GM21367 (cell line): Measurements from ENCODE around the gene ATE1.

ENCODE experiments used
- ATAC-seq: cut with Tn5 transposase; IDR thresholded peaks from one replicate; pipeline ENCODE4 v1.9.1; 2021; ENCODE audit not compliant: unreplicated experiment

The ATE1 gene

GRCh38 chr10:121880895-121881294, 46.9 kb downstream of the ATE1 start:
- ATAC-seq: no peak

DNA sequence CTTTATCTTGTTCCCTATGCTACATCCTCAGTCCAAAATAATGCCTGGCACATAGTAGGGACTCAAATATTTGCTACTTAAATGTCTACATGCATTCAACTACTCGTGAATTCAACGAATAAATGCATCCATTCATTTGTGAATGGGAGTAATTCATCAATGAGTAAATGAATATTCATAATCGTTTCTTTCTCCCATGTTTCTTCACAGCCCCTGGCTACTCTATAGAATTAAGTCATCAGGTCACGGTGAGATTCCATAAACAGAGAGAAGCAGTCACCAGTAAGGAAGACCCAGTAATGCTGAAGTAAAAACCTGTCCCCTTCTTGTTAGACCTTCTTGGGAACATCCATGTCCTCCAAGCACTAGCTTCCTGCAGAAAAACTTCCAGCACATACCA, 48.4 kb downstream of the ATE1 start:
- no peak for ATAC-seq

- no peak for ATAC-seq
Observed at GRCh38 chr10:121873236-121873635, 54.6 kb downstream of the ATE1 start.

GRCh38 chr10:121870413-121870812, 57.4 kb downstream of the ATE1 start:
- no peak for ATAC-seq

GRCh38 chr10:121865554-121865953, 62.3 kb downstream of the ATE1 start:
- no peak for ATAC-seq

- no peak for ATAC-seq
Observed at GRCh38 chr10:121864653-121865052, 63.2 kb downstream of the ATE1 start.

- no peak for ATAC-seq
Observed at GRCh38 chr10:121864168-121864567, 63.7 kb downstream of the ATE1 start.

GRCh38 chr10:121862649-121863048, 65.2 kb downstream of the ATE1 start:
- ATAC-seq: no peak

GRCh38 chr10:121862042-121862441, 65.8 kb downstream of the ATE1 start:
- ATAC-seq: no peak

GRCh38 chr10:121860810-121861209, 67.0 kb downstream of the ATE1 start:
- no peak for ATAC-seq

- ATAC-seq: no peak
Observed at GRCh38 chr10:121854809-121855445, 72.9 kb downstream of the ATE1 start.

GRCh38 chr10:121853950-121854349, 73.9 kb downstream of the ATE1 start:
- ATAC-seq: no peak

GRCh38 chr10:121851786-121852185, 76.0 kb downstream of the ATE1 start:
- no peak for ATAC-seq

- no peak for ATAC-seq
Observed at GRCh38 chr10:121848082-121848481, 79.7 kb downstream of the ATE1 start.

GRCh38 chr10:121846555-121846954, 81.3 kb downstream of the ATE1 start:
- no peak for ATAC-seq

DNA sequence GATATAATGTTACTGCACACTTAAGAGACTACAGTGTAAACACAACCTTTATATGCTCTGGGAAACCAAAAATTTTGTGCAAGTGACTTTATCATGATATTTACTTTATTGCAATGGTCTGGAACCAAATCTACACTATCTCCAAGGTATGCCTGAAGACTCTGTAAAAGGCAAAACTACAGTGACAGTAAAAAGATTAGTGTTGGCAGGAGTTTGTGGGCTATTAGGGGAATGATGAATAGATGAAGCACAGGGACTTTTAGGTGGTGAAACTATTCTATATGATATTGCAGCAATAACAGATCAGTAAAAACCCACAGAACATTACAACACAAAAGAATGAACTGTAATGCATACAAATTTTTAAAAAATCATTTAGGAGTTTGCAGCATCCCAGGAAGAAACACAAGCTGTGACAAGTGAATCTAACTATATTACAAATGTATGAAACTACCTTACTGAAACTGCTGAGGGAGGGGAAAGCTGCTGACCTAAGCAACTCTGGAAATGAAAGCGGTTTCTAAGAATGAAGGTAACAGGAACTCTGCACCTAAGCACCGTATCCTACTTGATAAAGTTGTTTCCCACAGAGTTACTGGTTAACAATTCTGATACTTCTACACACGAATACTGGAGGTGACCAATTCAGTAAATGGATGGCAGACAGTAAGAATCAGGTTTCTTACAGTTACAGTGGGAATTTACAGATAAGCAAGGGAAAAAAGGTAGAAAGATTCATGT, 82.6 kb downstream of the ATE1 start:
- ATAC-seq: peak; percentile 55

- ATAC-seq: no peak
Observed at GRCh38 chr10:121844537-121844936, 83.3 kb downstream of the ATE1 start.

DNA sequence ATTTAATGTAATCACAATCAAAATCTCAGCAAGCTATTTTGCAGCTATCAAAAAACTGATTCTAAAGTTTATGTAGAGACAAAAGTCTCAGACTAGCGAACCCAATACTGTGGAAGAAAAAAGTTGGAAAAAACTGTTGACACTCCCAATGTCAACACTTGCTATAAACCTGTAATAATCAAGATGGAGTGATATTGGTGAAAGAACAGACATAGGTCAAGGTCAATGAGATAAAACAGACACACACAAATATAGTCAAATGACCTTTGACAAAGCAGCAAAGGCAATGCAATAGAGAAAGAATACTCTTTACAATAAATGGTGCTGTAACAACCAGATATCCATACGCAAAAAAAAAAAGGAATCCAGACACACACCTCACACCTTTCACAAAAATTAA, 84.5 kb downstream of the ATE1 start:
- no peak for ATAC-seq

DNA sequence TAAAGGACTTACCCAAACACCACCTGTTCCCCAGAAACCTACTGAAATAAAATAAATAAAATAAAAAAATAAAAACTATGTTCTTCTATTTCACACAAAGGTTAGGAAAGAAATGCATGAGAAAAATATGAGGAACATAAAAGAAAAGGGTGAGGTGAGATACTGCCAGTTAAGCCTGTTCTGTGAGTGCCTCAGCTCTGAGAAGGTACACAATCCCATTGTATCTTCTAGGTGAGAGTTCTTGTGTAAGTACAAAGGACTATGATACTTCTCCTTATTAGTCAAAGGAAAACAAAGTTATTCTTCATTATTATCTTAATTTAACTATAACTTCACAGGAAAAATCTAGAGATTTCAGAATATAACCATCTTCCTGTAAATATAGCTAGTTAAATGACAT, 86.0 kb downstream of the ATE1 start:
- no peak for ATAC-seq

GRCh38 chr10:121838931-121839330, 88.9 kb downstream of the ATE1 start:
- no peak for ATAC-seq

DNA sequence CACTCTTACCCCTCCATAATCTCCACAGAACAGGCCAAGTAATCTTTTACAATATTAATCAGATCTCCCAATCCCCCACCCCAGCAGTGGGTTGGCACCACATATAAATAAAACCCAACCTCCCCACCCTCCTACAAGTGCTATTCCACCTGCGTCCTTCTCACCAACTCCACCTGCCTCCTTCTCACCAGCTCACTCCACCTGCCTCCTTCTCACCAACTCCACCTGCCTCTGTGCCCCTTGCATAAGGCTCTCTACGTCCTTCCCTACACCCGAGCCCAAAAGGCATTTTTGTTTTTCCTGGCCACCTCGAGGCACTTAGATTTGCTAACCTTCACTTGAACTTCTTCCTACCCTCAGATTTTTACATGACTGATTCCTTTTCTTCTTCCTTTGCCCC, 89.7 kb downstream of the ATE1 start:
- no peak for ATAC-seq

DNA sequence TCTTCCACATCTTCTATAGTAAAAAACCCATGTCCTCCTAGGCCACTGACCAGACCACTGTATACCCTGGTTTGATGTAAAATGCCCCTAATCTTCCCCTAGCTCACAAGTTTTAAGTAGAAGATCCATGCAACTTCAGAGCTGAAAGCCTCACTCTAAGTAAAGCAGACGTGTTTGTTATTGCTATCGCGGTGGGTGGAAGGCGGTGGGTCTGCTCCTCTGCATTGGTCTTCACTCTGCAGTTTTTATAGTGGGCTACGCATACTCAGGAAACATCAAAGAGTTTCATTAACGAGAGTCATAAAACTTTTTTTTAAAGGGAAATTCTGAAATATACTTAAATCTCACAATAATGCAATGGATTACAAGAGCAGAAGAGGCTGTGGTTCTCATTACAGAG, 91.7 kb downstream of the ATE1 start:
- no peak for ATAC-seq

GRCh38 chr10:121835376-121835775, 92.5 kb downstream of the ATE1 start:
- ATAC-seq: no peak
